MM.1S (cell line): ENCODE measurements around the gene ESPN.

Experiments
- DNase-seq: peaks from one replicate; pipeline ENCODE4 v3.0.0-alpha.2; 2015
- H2AFZ ChIP-seq: fragments of 300-600 bp; sonication (generic); 2 replicates; pipeline ENCODE4 v1.6.0; 2016; ENCODE audit warnings: antibody characterized with exemption, low read length
- H3F3A ChIP-seq: fragments of 300-600 bp; sonication (generic); 2 replicates; pipeline ENCODE4 v1.6.1; 2016; ENCODE audit warnings: mild to moderate bottlenecking, antibody characterized with exemption, low read length, moderate library complexity, mixed read lengths; ENCODE audit not compliant: insufficient read depth
- H3K27ac ChIP-seq: fragments of 300-600 bp; sonication (generic); 2 replicates; pipeline ENCODE4 v1.5.1; 2016; ENCODE audit warnings: mild to moderate bottlenecking, low read length
- H3K27me3 ChIP-seq: fragments of 300-600 bp; sonication (generic); replicated peaks from 2 replicates; pipeline ENCODE4 v1.6.0; 2016; ENCODE audit warnings: low read length; ENCODE audit not compliant: insufficient read depth
- H3K36me3 ChIP-seq: fragments of 300-600 bp; sonication (generic); replicated peaks from 2 replicates; pipeline ENCODE4 v1.6.1; 2016; ENCODE audit warnings: mild to moderate bottlenecking, low read length, mixed read lengths; ENCODE audit not compliant: insufficient read depth
- H3K4me1 ChIP-seq: fragments of 300-600 bp; sonication (generic); 2 replicates; pipeline ENCODE4 v1.6.1; 2016; ENCODE audit warnings: low read length, mixed read lengths
- H3K4me2 ChIP-seq: fragments of 300-600 bp; sonication (generic); 2 replicates; pipeline ENCODE4 v1.6.0; 2016; ENCODE audit warnings: low read depth, low read length
- H3K4me3 ChIP-seq: fragments of 300-600 bp; sonication (generic); 2 replicates; pipeline ENCODE4 v1.5.1; 2016; ENCODE audit warnings: low read length, mixed read lengths
- H3K79me2 ChIP-seq: fragments of 300-600 bp; sonication (generic); 2 replicates; pipeline ENCODE4 v1.6.1; 2016; ENCODE audit warnings: mixed run types, low read length, mixed read lengths
- H3K9ac ChIP-seq: fragments of 300-600 bp; sonication (generic); 2 replicates; pipeline ENCODE4 v1.6.1; 2016; ENCODE audit warnings: low read length, mixed read lengths
- H3K9me2 ChIP-seq: fragments of 300-600 bp; sonication (generic); replicated peaks from 2 replicates; pipeline ENCODE4 v1.6.1; 2016; ENCODE audit warnings: mild to moderate bottlenecking, low read length, mixed read lengths; ENCODE audit not compliant: insufficient read depth
- H3K9me3 ChIP-seq: fragments of 300-600 bp; sonication (generic); replicated peaks from 2 replicates; pipeline ENCODE4 v1.6.1; 2016; ENCODE audit warnings: mild to moderate bottlenecking, low read length, mixed read lengths; ENCODE audit not compliant: insufficient read depth
- H4K20me1 ChIP-seq: fragments of 300-600 bp; sonication (generic); 2 replicates; pipeline ENCODE4 v1.6.1; 2016; ENCODE audit warnings: mild to moderate bottlenecking, low read length, moderate library complexity, mixed read lengths; ENCODE audit not compliant: insufficient read depth
- CTCF ChIP-seq: fragments of 300-600 bp; sonication (generic); IDR thresholded peaks from 2 replicates; pipeline ENCODE4 v1.5.1; 2016; ENCODE audit warnings: antibody characterized with exemption, low read length, mixed read lengths
- EZH2 ChIP-seq: fragments of 300-600 bp; sonication (generic); optimal IDR thresholded peaks from 2 replicates; pipeline ENCODE3; 2017; ENCODE audit warnings: low read depth, mild to moderate bottlenecking, antibody characterized with exemption, low read length, mixed read lengths
- EZH2phosphoT487 ChIP-seq: fragments of 300-600 bp; sonication (generic); IDR thresholded peaks from 2 replicates; pipeline ENCODE4 v1.6.1; 2018; ENCODE audit warnings: antibody characterized with exemption, low read length

ESPN gene

GRCh38 chr1:6508816-6509189 lies 84.2 kb downstream of the ESPN start:
- Histone ChIP-seq H4K20me1 (no peaks in the 10 kb centered on the region), H3K9ac (no peak overlapping the region), H2AFZ (no peak overlapping the region), H3K4me1 (peaks cover 4% of the 10 kb centered on the region; the same call in 1 of the 2 replicates), H3K27ac (no peak overlapping the region), H3F3A (no peaks in the 10 kb centered on the region), H3K9me3 (no peaks in the 10 kb centered on the region), H3K36me3 (no peaks in the 10 kb centered on the region), H3K79me2 (no peaks in the 10 kb centered on the region), H3K9me2 (no peaks in the 10 kb centered on the region), H3K4me2 (no peak overlapping the region), H3K4me3 (no peak overlapping the region), H3K27me3 (peaks cover 60% of the 10 kb centered on the region)
- no peak for DNase-seq
- no peak for TF ChIP-seq EZH2
- TF ChIP-seq CTCF = no peak
- no peak for TF ChIP-seq EZH2phosphoT487

- H3K9ac ChIP-seq = no peak overlapping the region
- no peak overlapping the region for H3K4me2 ChIP-seq
- no peaks in the 10 kb centered on the region for H3K9me3 ChIP-seq
- no peaks in the 10 kb centered on the region for H3K9me2 ChIP-seq
- H3F3A ChIP-seq = no peaks in the 10 kb centered on the region
- H3K4me1 ChIP-seq = peaks cover 4% of the 10 kb centered on the region; the same call in 1 of the 2 replicates
- no peak for DNase-seq
- H3K27me3 ChIP-seq = peaks cover 54% of the 10 kb centered on the region
- H3K79me2 ChIP-seq = no peaks in the 10 kb centered on the region
- H4K20me1 ChIP-seq = no peaks in the 10 kb centered on the region
- H2AFZ ChIP-seq = no peak overlapping the region
- no peak overlapping the region for H3K4me3 ChIP-seq
- no peak for TF ChIP-seq CTCF
- TF ChIP-seq EZH2 = no peak
- TF ChIP-seq EZH2phosphoT487 = no peak
- no peak overlapping the region for H3K27ac ChIP-seq
- no peaks in the 10 kb centered on the region for H3K36me3 ChIP-seq
Observed at GRCh38 chr1:6509220-6509918, 84.8 kb downstream of the ESPN start.

GRCh38 chr1:6509919-6510291 lies 85.3 kb downstream of the ESPN start:
- peaks cover 51% of the 10 kb centered on the region for H3K27me3 ChIP-seq
- H3K79me2 ChIP-seq = no peaks in the 10 kb centered on the region
- no peak for DNase-seq
- H3K4me3 ChIP-seq = no peak overlapping the region
- H3K9me3 ChIP-seq = no peaks in the 10 kb centered on the region
- no peaks in the 10 kb centered on the region for H3K36me3 ChIP-seq
- H4K20me1 ChIP-seq = no peaks in the 10 kb centered on the region
- H3K9ac ChIP-seq = no peak overlapping the region
- TF ChIP-seq CTCF (no peak), EZH2 (no peak), EZH2phosphoT487 (no peak)
- no peaks in the 10 kb centered on the region for H3F3A ChIP-seq
- H3K27ac ChIP-seq = no peak overlapping the region
- H3K4me2 ChIP-seq = no peak overlapping the region
- peaks cover 4% of the 10 kb centered on the region; the same call in 1 of the 2 replicates for H3K4me1 ChIP-seq
- H2AFZ ChIP-seq = no peak overlapping the region
- no peaks in the 10 kb centered on the region for H3K9me2 ChIP-seq
